ENCODE results near the gene VRTN. TPM values are rescaled to one million over a fixed set of nuclear protein-coding genes. Genes with fewer than 3 reads are reported as not detected.
A peak's percentile ranks its signal among the peaks of the same experiment; 100 is the strongest.

VRTN gene
- total RNA-seq, 2 experiments from 2014 or later: not detected

GRCh38 chr14:74392616-74393570 lies 44.6 kb downstream of the VRTN start:
- Mint-ChIP-seq H3K4me1 (no peaks in the 10 kb centered on the region), H3K27me3 (peaks cover 33% of the 10 kb centered on the region), H3K4me3 (no peak overlapping the region), H3K27ac (no peak overlapping the region), H3K36me3 (no peaks in the 10 kb centered on the region), H3K9me3 (no peaks in the 10 kb centered on the region)
- POLR2A ChIA-PET: interaction anchor here (0.7 kb wide), 1 partner anchor 139 kb away, joined by 3 read pairs; no protein-coding TSS in a partner anchor
- DNase-seq (no peak), ATAC-seq (ENCODE audit: low read depth) (no peak)

DNA sequence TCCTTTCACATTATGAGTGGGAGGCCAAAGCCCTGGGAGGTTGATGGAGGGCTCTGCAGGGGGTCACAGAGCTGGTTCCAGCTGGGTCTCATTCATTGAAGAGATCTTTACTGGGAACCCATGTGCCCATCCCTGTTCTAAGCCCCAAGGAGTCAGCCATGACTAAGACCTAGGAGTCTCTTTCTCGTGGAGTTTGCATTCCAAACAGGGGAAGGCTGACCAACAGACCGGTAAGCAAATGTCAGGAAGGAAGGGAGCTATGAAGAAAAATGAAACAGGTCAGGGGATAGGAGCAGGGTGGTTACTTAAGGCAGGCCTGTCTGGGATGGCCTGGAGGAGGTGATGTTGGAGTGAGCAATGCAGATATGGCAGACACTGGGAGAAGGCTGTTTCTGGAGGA lies 46.3 kb downstream of the VRTN start:
- Mint-ChIP-seq H3K4me3 (no peak overlapping the region), H3K36me3 (no peaks in the 10 kb centered on the region), H3K9me3 (no peaks in the 10 kb centered on the region), H3K27ac (no peak overlapping the region), H3K4me1 (no peaks in the 10 kb centered on the region), H3K27me3 (peaks cover 35% of the 10 kb centered on the region)
- POLR2A ChIA-PET: no interaction called here
- no peak for ATAC-seq (ENCODE audit: low read depth)
- no peak for DNase-seq

DNA sequence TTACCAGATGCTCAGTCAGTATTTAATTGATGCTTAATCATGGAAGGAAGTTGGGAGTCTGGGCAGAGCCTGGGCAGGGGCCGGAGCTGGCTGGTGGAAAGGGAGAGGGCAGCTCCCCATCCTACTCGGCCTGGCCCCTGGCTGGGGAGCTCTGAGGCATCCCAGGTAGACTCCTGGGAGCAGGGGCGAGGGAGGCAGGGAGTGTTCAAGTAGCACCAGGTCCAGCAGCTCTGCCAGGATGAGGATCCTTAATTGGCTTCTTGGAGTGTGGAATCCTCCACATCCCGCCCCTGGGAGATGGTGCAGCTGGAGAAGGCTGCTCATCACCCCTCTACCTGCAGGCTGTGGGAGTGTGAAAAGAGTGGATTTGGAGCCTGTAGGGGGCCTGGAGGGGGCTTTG lies 46.8 kb downstream of the VRTN start:
- H3K27me3 Mint-ChIP-seq: peaks cover 35% of the 10 kb centered on the region
- POLR2A ChIA-PET: no interaction called here
- ATAC-seq (ENCODE audit: low read depth) (no peak), DNase-seq (no peak)
- H3K36me3 Mint-ChIP-seq: no peaks in the 10 kb centered on the region
- no peaks in the 10 kb centered on the region for H3K4me1 Mint-ChIP-seq
- H3K27ac Mint-ChIP-seq: no peak overlapping the region
- no peaks in the 10 kb centered on the region for H3K9me3 Mint-ChIP-seq
- H3K4me3 Mint-ChIP-seq: no peak overlapping the region

DNA sequence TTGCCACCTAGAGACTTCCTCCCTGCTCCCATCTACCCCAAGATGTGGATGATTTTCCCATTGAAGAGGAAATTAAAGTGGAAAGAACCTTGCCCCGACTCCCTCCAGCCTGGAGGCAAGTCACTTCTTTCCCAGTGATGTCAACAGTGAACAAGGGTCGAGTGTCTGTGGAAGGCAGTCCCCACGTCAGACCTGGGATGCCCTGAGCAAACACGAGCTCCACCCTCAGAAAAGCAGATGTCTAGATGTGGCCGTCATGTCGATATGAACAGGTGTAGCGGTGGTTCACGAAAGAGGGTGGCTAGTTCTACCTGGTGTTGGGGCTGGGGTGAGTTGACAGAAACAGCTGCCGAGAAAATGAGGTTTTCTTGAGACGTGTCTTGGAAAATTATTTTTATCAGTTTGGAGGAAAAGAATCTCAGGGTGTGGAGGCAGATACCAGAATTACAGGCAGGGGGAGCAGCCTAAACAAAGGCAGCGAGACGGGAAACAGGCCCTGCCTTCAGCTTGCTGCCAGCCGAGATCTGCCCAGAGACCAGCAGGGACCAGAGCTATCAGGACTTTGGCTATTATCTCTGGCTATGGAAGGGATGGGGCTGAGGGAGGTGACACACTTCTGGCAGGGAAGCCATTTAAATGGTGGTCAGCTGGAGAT lies 51.9 kb downstream of the VRTN start:
- peaks cover 19% of the 10 kb centered on the region for H3K4me1 Mint-ChIP-seq
- no peak overlapping the region for H3K27ac Mint-ChIP-seq
- DNase-seq (no peak), ATAC-seq (ENCODE audit: low read depth) (no peak)
- H3K27me3 Mint-ChIP-seq: peaks cover 15% of the 10 kb centered on the region
- POLR2A ChIA-PET: interaction anchor here (1.6 kb wide), 1 partner anchor 93 kb away, joined by 4 read pairs; the partner anchor contains the start of genes ISCA2 and NPC2
- H3K4me3 Mint-ChIP-seq: no peak overlapping the region
- no peaks in the 10 kb centered on the region for H3K9me3 Mint-ChIP-seq
- no peaks in the 10 kb centered on the region for H3K36me3 Mint-ChIP-seq

DNA sequence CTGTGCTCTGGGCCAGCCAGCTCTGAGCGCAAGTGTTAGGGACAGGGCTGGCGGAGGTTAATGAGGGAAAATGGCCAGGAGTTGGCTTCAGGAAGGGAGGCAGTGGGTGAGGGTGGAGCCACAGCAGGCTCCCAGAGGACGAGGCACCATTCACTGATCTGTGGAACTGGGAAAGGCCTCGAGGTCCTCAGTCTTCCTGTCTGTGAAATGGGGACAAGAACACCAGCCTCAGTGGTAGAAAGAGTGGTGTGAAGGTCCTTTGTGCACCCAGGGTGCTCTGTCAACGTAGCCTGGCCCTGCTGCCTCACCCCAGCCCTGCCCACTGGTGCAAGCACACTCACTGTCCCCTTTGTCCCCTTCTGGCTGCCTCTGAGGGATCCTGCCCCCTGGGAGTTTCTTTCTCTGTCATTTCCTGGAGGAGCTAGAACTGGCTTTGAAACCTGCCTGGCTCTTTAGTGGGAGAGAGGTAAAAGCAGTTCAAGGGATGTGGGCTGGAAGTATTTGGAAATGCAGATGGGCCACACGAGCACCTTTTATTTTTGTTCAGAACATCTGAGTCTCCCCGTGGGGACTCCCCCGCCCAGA lies 52.7 kb downstream of the VRTN start:
- DNase-seq (no peak), ATAC-seq (ENCODE audit: low read depth) (peak; percentile 2)
- no peaks in the 10 kb centered on the region for H3K9me3 Mint-ChIP-seq
- peak overlapping the region; percentile 89 for H3K27ac Mint-ChIP-seq
- POLR2A ChIA-PET: interaction anchor here (1.5 to 1.6 kb wide), 2 partner anchors 92 to 99 kb away, joined by 3 to 4 read pairs; partner anchors contain the start of genes ISCA2 and NPC2
- H3K4me1 Mint-ChIP-seq: peaks cover 19% of the 10 kb centered on the region
- no peaks in the 10 kb centered on the region for H3K36me3 Mint-ChIP-seq
- peaks cover 17% of the 10 kb centered on the region for H3K27me3 Mint-ChIP-seq
- peak overlapping the region; percentile 66 for H3K4me3 Mint-ChIP-seq

DNA sequence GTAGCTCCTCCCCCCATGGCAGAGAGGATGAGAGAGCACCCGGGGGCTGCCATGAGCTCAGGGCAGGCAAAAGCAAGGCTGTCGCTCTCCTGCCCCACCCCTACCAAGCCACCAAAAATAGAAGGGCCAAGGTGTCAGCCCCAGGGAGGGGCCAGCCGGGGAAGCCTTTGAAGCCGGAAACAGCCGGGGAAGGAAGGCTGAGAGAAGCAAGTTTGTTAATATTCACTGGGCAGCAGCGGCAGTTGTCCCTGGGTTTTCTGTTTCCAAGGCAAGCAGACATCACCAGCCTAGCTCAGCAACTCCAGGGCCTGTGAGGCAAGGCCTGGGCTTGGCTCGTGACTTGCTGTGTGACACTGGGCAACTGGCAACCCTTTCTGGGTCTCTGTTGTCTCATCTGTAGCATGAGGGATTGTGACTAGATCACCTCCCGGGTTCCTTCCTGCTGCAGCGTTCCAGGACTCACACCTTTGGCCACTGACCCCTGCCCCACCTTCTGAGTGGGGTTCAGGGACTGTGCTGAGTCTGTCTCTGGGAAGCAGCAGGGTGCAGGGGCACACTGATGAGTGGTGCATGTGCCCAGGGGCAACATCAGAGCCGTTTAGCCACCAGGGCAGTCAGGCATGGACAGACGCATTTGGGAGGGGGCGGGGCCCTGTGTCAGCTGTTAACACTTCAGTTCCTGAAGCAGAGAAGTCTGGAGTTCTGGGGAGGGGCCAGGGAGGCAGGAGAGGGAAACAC lies 53.4 kb downstream of the VRTN start:
- POLR2A ChIA-PET: interaction anchor here (1.5 to 1.6 kb wide), 2 partner anchors 92 to 99 kb away, joined by 3 to 4 read pairs; partner anchors contain the start of genes ISCA2 and NPC2
- no peaks in the 10 kb centered on the region for H3K9me3 Mint-ChIP-seq
- H3K36me3 Mint-ChIP-seq: no peaks in the 10 kb centered on the region
- peaks cover 13% of the 10 kb centered on the region for H3K27me3 Mint-ChIP-seq
- DNase-seq (peak; percentile 76), ATAC-seq (ENCODE audit: low read depth) (peak; percentile 99)
- H3K27ac Mint-ChIP-seq: peak overlapping the region; percentile 89
- H3K4me3 Mint-ChIP-seq: peak overlapping the region; percentile 66
- peaks cover 19% of the 10 kb centered on the region for H3K4me1 Mint-ChIP-seq

DNA sequence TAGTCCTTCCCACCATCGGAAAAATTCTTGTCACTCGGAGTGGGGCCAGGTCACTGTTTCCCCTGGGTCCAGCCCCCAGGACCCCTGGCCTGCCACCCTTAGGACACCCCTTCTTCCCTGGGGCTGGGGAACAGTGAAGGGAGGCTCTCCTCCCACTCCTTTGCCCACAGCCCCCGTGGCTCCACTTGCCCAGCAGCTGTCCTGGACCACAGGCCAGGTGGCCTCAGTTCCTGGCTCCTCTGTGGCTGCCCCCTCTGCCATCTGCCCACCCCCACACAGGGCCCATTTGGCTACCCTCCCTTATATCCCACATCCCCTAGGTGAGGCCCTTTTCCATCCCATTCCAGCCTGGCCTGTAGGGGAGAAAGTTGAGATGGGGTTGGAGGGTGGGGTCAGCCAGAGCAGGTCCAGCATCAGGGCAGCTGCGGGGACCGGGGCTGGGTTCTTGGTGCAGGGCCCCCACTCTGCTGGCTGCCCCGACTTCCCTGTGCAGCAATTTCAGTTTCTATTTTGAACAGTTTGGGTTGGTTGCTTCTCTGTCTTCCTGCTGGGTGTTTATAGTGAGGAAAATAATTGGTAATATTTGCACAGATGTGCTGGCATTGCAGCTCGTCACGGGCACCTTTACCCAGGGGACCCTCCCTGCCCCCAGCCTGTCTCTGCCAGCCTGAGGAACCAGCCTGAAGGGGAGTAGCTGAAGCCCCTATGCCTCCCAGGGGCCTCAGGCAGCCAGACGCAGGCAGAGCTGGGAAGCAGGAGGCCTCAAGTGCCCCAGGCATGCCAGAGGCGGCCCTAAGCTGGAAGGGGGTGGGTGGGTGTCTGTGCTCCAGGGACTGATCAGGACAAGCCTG lies 54.4 kb downstream of the VRTN start:
- Mint-ChIP-seq H3K9me3 (no peaks in the 10 kb centered on the region), H3K4me1 (peaks cover 19% of the 10 kb centered on the region), H3K27ac (peak overlapping the region; percentile 89), H3K27me3 (peaks cover 7% of the 10 kb centered on the region), H3K36me3 (no peaks in the 10 kb centered on the region), H3K4me3 (peak overlapping the region; percentile 69)
- ATAC-seq (ENCODE audit: low read depth) (no peak), DNase-seq (peak; percentile 40)
- POLR2A ChIA-PET: interaction anchor here (1.5 kb wide), 1 partner anchor 100 kb away, joined by 3 read pairs; no protein-coding TSS in a partner anchor

DNA sequence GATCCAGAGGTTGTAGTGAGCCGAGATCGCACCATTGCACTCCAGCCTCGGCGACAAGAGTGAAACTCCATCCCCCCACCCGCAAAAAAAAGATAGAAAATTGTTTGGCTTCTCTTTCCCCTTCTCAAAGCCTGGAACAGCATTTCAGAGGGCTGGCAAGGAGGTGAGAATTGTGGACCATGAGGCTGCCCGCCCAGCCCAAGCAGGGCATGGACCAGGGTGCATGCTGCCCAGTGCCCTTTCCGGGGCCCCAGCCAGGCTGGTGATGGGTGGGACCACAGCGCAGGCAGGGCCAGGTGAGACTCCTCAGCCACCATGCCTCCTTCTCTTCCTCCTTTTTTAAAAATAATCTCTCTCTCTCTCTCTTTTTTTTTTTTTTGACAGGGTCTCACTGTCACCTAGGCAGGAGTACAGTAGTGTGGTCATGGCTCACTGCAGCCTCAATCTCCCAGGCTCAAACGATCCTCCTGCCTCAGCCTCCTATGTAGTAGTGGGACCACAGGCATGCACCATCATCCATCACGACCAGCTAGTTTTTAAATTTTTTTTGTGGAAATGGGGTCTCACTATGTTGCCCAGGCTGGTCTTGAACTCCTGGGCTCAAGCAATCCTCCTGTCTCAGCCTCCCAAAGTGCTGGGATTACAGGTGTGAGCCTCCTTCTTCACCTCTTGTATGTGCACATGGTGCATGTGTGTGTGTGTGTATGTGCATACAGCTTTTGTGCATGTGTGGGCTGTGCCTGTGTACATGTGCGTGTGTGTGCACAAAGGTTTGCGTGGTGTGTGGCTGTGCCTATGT lies 55.5 kb downstream of the VRTN start:
- peaks cover 3% of the 10 kb centered on the region for H3K27me3 Mint-ChIP-seq
- H3K36me3 Mint-ChIP-seq: no peaks in the 10 kb centered on the region
- ATAC-seq (ENCODE audit: low read depth) (no peak), DNase-seq (no peak)
- no peak overlapping the region for H3K27ac Mint-ChIP-seq
- POLR2A ChIA-PET: no interaction called here
- H3K9me3 Mint-ChIP-seq: no peaks in the 10 kb centered on the region
- H3K4me3 Mint-ChIP-seq: no peak overlapping the region
- H3K4me1 Mint-ChIP-seq: peaks cover 19% of the 10 kb centered on the region

GRCh38 chr14:74404435-74404834 lies 56.2 kb downstream of the VRTN start:
- ATAC-seq (ENCODE audit: low read depth) (no peak), DNase-seq (no peak)
- Mint-ChIP-seq H3K9me3 (no peaks in the 10 kb centered on the region), H3K36me3 (no peaks in the 10 kb centered on the region), H3K4me1 (peaks cover 19% of the 10 kb centered on the region), H3K27ac (no peak overlapping the region), H3K4me3 (no peak overlapping the region), H3K27me3 (peaks cover 3% of the 10 kb centered on the region)
- POLR2A ChIA-PET: no interaction called here

DNA sequence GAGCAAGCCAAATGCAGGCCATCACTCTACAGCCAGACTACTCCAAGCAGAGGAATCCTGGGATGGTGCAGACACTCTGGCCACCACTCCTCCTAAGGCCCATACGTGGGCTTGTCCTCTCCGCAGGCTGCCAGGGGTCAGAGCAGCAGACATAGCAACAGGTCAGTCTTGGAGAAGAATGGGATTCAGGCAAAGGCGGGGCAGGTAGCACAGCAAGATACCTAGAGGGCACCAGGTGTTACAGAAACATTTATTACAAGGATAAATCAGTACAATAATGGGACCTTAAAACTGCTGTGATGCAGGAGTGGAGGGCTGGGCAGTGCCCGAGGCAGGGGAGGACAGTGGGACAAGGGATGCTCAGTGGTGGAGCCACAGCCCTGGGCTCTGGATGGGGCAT lies 57.4 kb downstream of the VRTN start:
- POLR2A ChIA-PET: no interaction called here
- Mint-ChIP-seq H3K4me3 (no peak overlapping the region), H3K27me3 (peaks cover 3% of the 10 kb centered on the region), H3K36me3 (no peaks in the 10 kb centered on the region), H3K4me1 (peaks cover 17% of the 10 kb centered on the region), H3K9me3 (no peaks in the 10 kb centered on the region), H3K27ac (no peak overlapping the region)
- DNase-seq (no peak), ATAC-seq (ENCODE audit: low read depth) (no peak)

DNA sequence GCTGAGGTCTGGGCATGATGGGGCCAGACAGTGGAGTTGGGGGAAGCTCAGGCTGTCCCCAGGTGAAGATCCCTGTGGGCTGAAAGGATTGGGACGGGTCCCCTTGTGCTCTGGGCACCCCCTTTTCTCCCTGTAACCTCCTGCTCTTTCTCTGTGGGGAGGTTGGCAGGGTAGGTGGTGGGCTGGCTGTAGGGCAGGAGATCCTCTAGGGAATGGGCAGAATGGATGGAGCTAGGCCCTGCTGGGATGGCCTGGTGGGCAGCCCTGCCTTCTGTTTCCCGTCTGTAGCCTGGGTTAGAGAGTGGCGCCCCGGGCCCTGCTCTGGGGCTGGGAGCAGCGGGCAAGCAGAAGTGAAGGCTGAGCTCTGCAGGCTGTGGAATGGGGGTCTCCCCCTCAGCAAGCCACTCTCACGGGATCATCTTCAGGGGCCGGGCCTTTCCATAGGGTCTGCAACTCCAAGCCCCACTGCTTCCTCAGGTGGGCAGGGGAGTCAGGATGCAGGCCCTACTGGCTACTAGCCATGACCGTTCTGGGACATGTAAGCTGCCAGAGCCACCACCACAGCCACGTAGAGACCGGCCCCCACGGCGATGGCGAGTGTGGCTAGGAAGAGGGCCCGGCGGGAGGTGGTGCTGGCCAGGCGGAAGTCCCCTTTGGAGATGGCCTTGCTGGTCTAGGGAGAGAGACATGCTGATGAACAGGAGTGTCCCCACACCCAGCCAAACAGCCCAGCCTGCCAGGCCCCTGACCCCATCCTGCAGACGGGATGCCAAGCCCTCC lies 58.9 kb downstream of the VRTN start:
- H3K36me3 Mint-ChIP-seq: no peaks in the 10 kb centered on the region
- no peak for ATAC-seq (ENCODE audit: low read depth)
- peaks cover 3% of the 10 kb centered on the region for H3K27me3 Mint-ChIP-seq
- no peak overlapping the region for H3K27ac Mint-ChIP-seq
- no peaks in the 10 kb centered on the region for H3K9me3 Mint-ChIP-seq
- H3K4me3 Mint-ChIP-seq: no peak overlapping the region
- POLR2A ChIA-PET: no interaction called here
- H3K4me1 Mint-ChIP-seq: peaks cover 5% of the 10 kb centered on the region
- DNase-seq: no peak

Data from activated naive CD8-positive, alpha-beta T cell treated with anti-CD3 and anti-CD28 coated beads, Interleukin-2, amount 10 ng/mL, durations not matched to agents 7 days and 5 days (primary cell).